GM20431 (cell line): ENCODE data around the gene KREMEN2.
"Not testable (repeated sequence)": the region's sequence is repeated elsewhere in the genome, so short reads cannot be mapped to it uniquely, and the experiment has no call there.

Experiments used
- in situ Hi-C: fragments of 300-500 bp; cut with MseI, MboI; formaldehyde crosslinking; loops from one replicate; pipeline ENCODE4 v1.15.0; 2020; ENCODE audit warnings: low sequenced_read_pairs; ENCODE audit not compliant: unreplicated experiment

KREMEN2 gene

DNA sequence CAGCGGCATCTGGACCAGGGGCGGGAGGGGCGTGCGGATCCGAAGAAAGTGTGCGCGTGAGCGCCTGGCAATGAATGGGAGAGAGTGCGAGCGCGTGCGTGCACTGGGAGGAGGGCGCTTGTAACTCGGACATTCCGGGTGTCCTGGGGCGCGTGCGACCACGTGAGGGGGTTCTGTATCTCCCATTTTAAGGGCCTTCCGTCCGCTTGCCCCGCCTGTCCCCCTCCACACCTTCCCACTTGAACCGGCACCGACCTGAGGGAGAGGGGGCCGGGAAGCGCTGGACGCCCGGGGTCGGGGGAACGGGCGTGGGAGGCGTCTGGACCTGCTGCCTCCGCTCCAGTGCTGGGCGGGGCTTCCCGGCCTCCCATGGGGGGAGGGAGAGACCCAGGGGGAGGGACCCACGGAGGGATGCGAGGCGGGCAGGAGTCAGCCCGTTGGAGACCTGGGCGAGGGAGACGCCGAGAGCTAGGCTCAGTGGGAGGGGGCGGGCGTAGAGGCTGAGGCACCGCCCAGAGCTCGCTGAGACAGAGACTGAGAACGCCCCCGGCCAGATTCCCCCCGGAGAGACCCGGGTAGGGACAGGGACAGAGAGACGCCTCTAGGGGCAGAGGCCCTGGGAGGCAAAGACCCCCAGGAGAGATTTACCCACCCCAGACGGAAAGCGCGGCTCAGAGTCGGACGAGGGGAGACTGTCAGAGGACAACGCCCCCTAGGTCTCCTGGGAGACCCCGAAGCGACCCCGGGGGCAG, at the start of gene KREMEN2:
Gene KREMEN2 (plus strand): TSS at position 553 of the 752 bp plus-strand sequence. CDS start 246 bp downstream, outside the sequence.
- in situ Hi-C loops, result no loop called here

DNA sequence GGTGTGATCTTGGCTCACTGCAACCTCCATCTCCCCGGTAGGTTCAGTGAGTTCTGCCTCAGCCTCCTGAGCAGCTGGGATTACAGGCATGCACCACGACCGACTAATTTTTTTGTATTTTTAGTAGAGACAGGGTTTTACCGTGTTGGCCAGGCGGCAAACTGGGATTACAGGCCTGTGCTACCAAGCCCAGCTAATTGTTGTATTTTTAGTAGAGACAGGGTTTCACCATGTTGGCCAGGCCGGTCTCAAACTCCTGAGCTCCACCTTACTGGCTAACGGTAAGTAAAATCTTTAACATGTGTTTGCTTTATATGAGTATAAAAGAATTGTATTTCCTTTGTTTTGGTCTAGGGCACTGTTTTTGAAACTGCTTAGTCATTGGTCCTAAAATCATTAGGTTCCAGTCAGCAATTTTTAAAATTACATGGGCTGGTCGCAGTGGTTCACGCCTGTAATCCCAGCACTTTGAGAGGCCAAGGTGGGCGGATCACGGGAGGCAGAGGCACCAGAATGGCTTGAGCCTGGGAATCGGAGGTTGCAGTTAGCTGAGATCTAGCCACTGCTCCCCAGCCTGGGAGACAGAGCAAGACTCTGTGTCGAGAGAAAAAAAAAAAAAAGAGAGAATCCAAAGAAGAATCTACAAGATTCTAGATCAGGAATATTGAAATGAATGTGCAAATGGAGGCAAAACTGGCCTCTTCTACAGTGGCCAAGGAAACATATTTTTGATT, 48.7 kb upstream of the KREMEN2 start:
- in situ Hi-C loops, result no loop called here

GRCh38 chr16:2919511-2920255, 44.4 kb upstream of the KREMEN2 start:
- in situ Hi-C loops, result loop anchor here (10.0 kb wide), 1 partner anchor 45 kb away; no protein-coding TSS in a partner anchor

GRCh38 chr16:2923481-2923880, 40.6 kb upstream of the KREMEN2 start:
- in situ Hi-C loops, result loop anchor here (10.0 kb wide), 1 partner anchor 49 kb away; no protein-coding TSS in a partner anchor

- in situ Hi-C loops, result loop anchor here (10.0 kb wide), 1 partner anchor 50 kb away; no protein-coding TSS in a partner anchor
These were observed 38.9 kb upstream of the KREMEN2 start for GRCh38 chr16:2924901-2925755.

GRCh38 chr16:2925951-2926649, 38.0 kb upstream of the KREMEN2 start:
- in situ Hi-C loops, result loop anchor here (10.0 kb wide), 1 partner anchor 51 kb away; no protein-coding TSS in a partner anchor

DNA sequence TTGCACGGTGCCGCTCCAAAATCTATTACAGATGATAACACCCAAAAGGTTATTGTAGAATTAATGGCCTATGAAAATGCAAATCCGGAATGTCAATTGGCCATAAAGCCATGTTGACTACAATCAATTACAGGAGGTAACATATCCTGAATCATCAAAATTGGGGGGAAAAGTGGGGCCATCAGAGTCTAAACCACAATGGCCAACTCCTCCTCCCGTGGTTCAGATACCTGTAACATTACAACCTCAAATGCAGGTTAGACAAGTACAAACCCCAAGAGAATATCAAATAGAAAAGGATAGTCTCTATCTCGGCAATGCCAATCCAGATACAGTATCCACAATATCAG, 37.5 kb upstream of the KREMEN2 start:
- in situ Hi-C loops, result loop anchor here (10.0 kb wide), 1 partner anchor 52 kb away; no protein-coding TSS in a partner anchor

DNA sequence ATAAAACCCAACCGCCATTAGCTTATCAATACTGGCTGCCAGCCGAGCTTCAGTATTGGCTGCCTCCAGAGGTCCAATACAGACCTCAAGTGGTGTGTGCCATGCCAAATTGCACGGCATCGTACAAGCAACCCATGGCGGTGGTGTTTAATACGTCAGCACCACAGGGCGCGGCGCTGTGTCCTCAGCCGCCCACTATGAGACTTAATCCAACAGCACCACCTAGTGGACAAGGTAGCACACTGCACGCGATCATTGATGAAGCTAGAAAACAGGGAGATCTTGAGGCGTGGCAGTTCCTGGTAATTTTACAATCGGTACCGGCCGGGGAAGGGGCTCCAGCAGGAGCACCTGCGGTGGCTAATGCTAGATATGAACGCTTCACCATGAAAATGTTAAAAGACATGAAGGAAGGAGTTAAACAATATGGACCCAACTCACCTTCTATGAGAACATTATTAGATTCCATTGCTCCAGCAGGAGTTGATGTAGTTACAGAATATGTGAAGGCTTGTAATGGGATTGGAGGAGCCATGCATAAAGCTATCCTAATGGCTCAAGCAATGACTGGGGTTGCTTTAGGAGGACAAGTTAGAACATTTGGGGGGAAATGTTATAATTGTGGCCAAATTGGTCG, 36.9 kb upstream of the KREMEN2 start:
- in situ Hi-C loops, result loop anchor here (10.0 kb wide), 1 partner anchor 52 kb away; no protein-coding TSS in a partner anchor

GRCh38 chr16:2928151-2928550, 35.9 kb upstream of the KREMEN2 start:
- in situ Hi-C loops, result loop anchor here (10.0 kb wide), 1 partner anchor 53 kb away; no protein-coding TSS in a partner anchor

- in situ Hi-C loops, result loop anchor here (10.0 kb wide), 1 partner anchor 54 kb away; no protein-coding TSS in a partner anchor
These were observed 35.3 kb upstream of the KREMEN2 start for GRCh38 chr16:2928796-2929195.

DNA sequence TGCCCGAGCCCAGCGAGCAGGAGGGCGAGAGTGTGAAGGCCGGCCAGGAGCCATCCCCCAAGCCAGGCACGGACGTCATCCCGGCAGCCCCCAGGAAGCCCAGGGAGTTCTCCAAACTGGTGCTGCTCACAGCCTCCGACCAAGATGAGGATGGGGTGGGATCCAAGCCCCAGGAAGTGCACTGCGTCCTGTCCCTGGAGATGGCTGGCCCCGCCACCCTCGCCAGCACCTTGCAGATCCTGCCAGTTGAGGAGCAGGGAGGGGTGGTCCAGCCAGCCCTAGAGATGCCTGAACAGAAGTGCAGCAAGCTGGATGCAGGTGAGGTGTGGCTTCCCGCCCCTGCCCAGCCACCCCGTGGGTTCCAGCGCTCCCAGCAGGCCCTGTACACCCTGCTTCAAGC, 34.4 kb upstream of the KREMEN2 start:
- in situ Hi-C loops, result loop anchor here (10.0 kb wide), 1 partner anchor 55 kb away; no protein-coding TSS in a partner anchor

DNA sequence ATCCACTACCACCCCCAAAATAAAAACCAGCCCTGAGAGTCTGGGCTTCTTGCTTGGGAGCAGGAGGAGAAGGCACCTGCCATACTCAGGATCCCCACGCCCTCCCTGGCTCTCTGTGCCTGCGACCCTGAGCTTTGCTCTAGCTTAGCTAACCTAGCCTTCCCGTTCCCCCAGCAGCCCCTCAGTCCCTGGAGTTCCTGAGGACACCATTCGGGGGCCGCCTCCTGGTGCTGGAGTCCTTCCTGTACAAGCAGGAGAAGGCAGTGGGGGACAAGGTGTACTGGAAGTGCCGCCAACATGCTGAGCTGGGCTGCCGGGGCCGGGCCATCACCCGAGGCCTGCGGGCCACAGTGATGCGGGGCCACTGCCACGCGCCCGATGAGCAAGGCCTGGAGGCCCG, 33.8 kb upstream of the KREMEN2 start:
- in situ Hi-C loops, result no loop called here

GRCh38 chr16:2931231-2931914, 32.7 kb upstream of the KREMEN2 start:
- in situ Hi-C loops, result not testable (repeated sequence)

DNA sequence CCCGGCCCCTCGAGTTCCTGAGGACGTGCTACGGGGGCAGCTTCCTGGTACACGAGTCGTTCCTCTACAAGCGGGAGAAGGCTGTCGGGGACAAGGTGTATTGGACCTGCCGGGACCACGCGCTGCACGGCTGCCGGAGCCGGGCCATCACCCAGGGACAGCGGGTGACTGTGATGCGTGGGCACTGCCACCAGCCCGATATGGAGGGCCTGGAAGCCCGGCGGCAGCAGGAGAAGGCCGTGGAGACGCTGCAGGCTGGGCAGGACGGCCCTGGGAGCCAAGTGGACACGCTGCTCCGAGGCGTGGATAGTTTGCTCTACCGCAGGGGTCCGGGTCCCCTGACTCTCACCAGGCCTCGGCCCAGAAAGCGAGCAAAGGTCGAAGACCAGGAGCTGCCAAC, 30.9 kb upstream of the KREMEN2 start:
- in situ Hi-C loops, result no loop called here

DNA sequence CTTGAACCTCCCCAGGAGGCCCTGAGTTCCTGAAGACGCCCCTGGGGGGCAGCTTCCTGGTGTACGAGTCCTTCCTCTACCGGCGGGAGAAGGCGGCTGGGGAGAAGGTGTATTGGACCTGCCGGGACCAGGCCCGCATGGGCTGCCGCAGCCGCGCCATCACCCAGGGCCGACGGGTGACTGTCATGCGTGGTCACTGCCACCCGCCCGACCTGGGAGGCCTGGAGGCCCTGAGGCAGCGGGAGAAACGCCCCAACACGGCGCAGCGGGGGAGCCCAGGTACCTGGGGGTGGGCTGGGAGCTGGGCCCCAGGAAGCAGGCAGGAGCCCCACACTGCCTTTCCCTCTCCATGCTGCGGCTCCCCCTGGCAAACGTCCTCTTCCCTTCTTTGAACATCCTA, 30.4 kb upstream of the KREMEN2 start:
- in situ Hi-C loops, result no loop called here

GRCh38 chr16:2934450-2934849, 29.6 kb upstream of the KREMEN2 start:
- in situ Hi-C loops, result no loop called here

DNA sequence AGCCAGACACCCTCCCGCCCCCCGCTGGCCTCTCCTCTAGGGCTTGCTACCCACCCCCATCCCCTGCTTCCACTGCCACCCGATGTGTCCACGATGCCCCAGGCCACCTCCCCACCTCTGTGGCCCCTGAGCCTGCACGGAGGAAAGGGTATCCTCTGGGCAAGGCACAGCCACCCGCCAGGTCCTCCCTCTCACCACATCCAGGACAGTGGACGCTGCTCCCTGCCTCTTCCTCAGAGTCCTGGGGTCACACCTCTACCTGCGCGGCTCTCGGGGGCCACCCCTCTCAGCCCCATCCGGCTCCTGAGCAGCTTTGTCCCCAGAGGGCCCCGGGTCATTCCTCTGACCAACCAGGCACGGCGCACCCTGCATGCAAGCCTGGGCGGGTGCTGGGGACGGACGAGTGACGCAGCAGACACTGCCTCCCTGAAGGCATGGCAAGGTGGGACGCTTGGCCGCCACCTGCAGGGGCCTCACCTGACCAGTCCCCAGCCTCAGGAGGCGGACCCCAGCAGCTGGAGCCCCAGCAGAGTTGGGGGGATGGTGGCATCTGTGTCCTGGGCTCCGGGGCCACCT, 27.6 kb upstream of the KREMEN2 start:
- in situ Hi-C loops, result no loop called here
